Testis (tissue), 3 donors: ENCODE results near the gene FAM227A. TPM values are rescaled to one million over a fixed set of nuclear protein-coding genes. Genes with fewer than 3 reads are reported as not detected.

ENCODE experiments used
- DNase-seq: peaks from one replicate; pipeline ENCODE4 v3.0.0-alpha.2; 2019
- H3K27ac ChIP-seq, 2 donors: fragments of 200-600 bp; sonication (generic); one replicate each; pipeline ENCODE4 v1.5.1; 2019
- H3K27me3 ChIP-seq: fragments of 200-600 bp; sonication (generic); one replicate; pipeline ENCODE4 v1.5.1; 2019
- H3K36me3 ChIP-seq: fragments of 200-600 bp; sonication (generic); one replicate; pipeline ENCODE4 v1.5.1; 2017; ENCODE audit warnings: low read depth; ENCODE audit errors: missing control alignments
- H3K4me1 ChIP-seq: fragments of 200-600 bp; sonication (generic); one replicate; pipeline ENCODE4 v1.5.1; 2019
- H3K4me3 ChIP-seq, 2 donors: fragments of 200-600 bp; sonication (generic); one replicate each; pipeline ENCODE4 v1.5.1; 2017 to 2019
- H3K9me3 ChIP-seq: fragments of 200-600 bp; sonication (generic); one replicate; pipeline ENCODE4 v1.5.1; 2017
- CTCF ChIP-seq, 3 experiments: fragments of 450-650 bp in 2 of 3; fragments of 200-600 bp in 1 of 3; sonication (generic) in 1 of 3; IDR thresholded peaks; one replicate each; pipeline ENCODE4 v1.5.1; 2016 to 2019; ENCODE audit warnings: antibody characterized with exemption in 3 of 3, mild to moderate bottlenecking in 2 of 3, moderate library complexity in 1 of 3
- POLR2A ChIP-seq: fragments of 450-650 bp; IDR thresholded peaks from one replicate; pipeline ENCODE4 v1.6.1; 2017; ENCODE audit warnings: antibody characterized with exemption, mild to moderate bottlenecking, moderate library complexity
- WGBS, 2 donors: methylation state at CpG; one replicate each; pipeline ENCODE4 v1.1.5; 2018; 5-methylcytosine and 5-hydroxymethylcytosine counted together
- intact Hi-C: fragments of 100-400 bp; cut with DNase I; formaldehyde crosslinking; loops from one replicate; pipeline ENCODE4 v1.15.1; 2023; ENCODE audit warnings: low total_unique reads
- polyA plus RNA-seq: library from polyadenylated mRNA; stranded (reverse); fragments of 350-450 nt; fragmentation: Illumina TruSeq; extraction: RNeasy Lipid Tissue Mini Kit (QIAGEN cat#74804); gene quantifications from one replicate; pipeline ENCODE4 v1.2.3, GENCODE V29; 2014; ENCODE audit warnings: low read depth, low replicate concordance; ENCODE audit not compliant: insufficient read depth
- total RNA-seq, 2 donors: library from RNA; depleted of rRNA; stranded (reverse); fragments of >200 nt; gene quantifications; one replicate each; pipeline ENCODE4 v1.2.3, GENCODE V29; 2016

FAM227A gene
- total and polyA plus RNA-seq, 3 donors from 2014 or later: 16.3 to 41.8 (median 18.0) TPM

- Histone ChIP-seq H3K27ac (no peak overlapping the region), H3K4me1 (no peaks in the 10 kb centered on the region), H3K9me3 (no peaks in the 10 kb centered on the region), H3K36me3 (no peaks in the 10 kb centered on the region), H3K4me3 (no peak overlapping the region), H3K27me3 (no peaks in the 10 kb centered on the region)
- intact Hi-C loops: no loop called here
- WGBS, 2 donors: 78 to 100% methylated on average over 1 to 2 of the region's 2 CpGs
- no peak for DNase-seq
- TF ChIP-seq POLR2A (no peak), CTCF (IDR thresholded peaks at IDR 0.05) (no peak)
Measured at GRCh38 chr22:38638216-38638615, 18.0 kb downstream of the FAM227A start.

- intact Hi-C loops: no loop called here
- WGBS, 2 donors: 73 to 88% methylated on average over 3 of the region's 3 CpGs
- H3K9me3 ChIP-seq: no peaks in the 10 kb centered on the region
- TF ChIP-seq POLR2A (no peak), CTCF (IDR thresholded peaks at IDR 0.05) (no peak)
- no peak overlapping the region for H3K27ac ChIP-seq
- H3K27me3 ChIP-seq: no peaks in the 10 kb centered on the region
- H3K4me1 ChIP-seq: no peaks in the 10 kb centered on the region
- H3K4me3 ChIP-seq: no peak overlapping the region
- DNase-seq: no peak
- no peaks in the 10 kb centered on the region for H3K36me3 ChIP-seq
Measured at GRCh38 chr22:38632528-38632927, 23.7 kb downstream of the FAM227A start.

GRCh38 chr22:38631724-38632123 lies 24.5 kb downstream of the FAM227A start:
- WGBS, 2 donors: 93 to 94% methylated on average over 9 of the region's 9 CpGs

GRCh38 chr22:38629108-38629507 lies 27.1 kb downstream of the FAM227A start:
- WGBS, 2 donors: 86 to 90% methylated on average over 4 of the region's 4 CpGs
- intact Hi-C loops: no loop called here
- no peak for TF ChIP-seq CTCF (IDR thresholded peaks at IDR 0.05)
- no peak for TF ChIP-seq POLR2A
- Histone ChIP-seq H3K4me3 (no peak overlapping the region), H3K27me3 (no peaks in the 10 kb centered on the region), H3K4me1 (no peaks in the 10 kb centered on the region), H3K9me3 (no peaks in the 10 kb centered on the region), H3K36me3 (no peaks in the 10 kb centered on the region), H3K27ac (no peak overlapping the region)
- DNase-seq: no peak

More at GRCh38 chr22:38631724-38632123, 24.5 kb downstream of the FAM227A start:
- no peaks in the 10 kb centered on the region for H3K4me1 ChIP-seq
- H3K27ac ChIP-seq: no peak overlapping the region
- DNase-seq: no peak
- TF ChIP-seq CTCF (IDR thresholded peaks at IDR 0.05): no peak
- intact Hi-C loops: no loop called here
- H3K9me3 ChIP-seq: no peaks in the 10 kb centered on the region
- H3K36me3 ChIP-seq: no peaks in the 10 kb centered on the region
- no peak overlapping the region for H3K4me3 ChIP-seq
- H3K27me3 ChIP-seq: no peaks in the 10 kb centered on the region

- H3K4me1 ChIP-seq: no peaks in the 10 kb centered on the region
- DNase-seq: no peak
- intact Hi-C loops: no loop called here
- H3K27ac ChIP-seq: no peak overlapping the region
- no peaks in the 10 kb centered on the region for H3K9me3 ChIP-seq
- H3K27me3 ChIP-seq: no peaks in the 10 kb centered on the region
- H3K4me3 ChIP-seq: no peak overlapping the region
- no peak for TF ChIP-seq POLR2A
- TF ChIP-seq CTCF (IDR thresholded peaks at IDR 0.05): no peak
- no peaks in the 10 kb centered on the region for H3K36me3 ChIP-seq
- 90 to 94% methylated on average over 5 of the region's 5 CpGs for WGBS, 2 donors
Measured at GRCh38 chr22:38628444-38628843, 27.7 kb downstream of the FAM227A start.
